Right renal pelvis (tissue), 4 donors: ENCODE results near the gene GALNT12. TPM values are rescaled to one million over a fixed set of nuclear protein-coding genes. Genes with fewer than 3 reads are reported as not detected.

Experiments
- DNase-seq, 4 donors: peaks; one replicate each; pipeline ENCODE4 v3.0.0-alpha.2; 2013; ENCODE audit warnings: low read depth in 4 of 4, low spot score in 3 of 4, missing footprints in 1 of 4
- polyA plus RNA-seq, 4 donors: library from polyadenylated mRNA; unstranded; fragments of 120-200 nt; gene quantifications; one replicate each; pipeline ENCODE4 v1.2.1, GENCODE V29; 2013; ENCODE audit not compliant: insufficient read length in 4 of 4

Gene GALNT12, protein sequence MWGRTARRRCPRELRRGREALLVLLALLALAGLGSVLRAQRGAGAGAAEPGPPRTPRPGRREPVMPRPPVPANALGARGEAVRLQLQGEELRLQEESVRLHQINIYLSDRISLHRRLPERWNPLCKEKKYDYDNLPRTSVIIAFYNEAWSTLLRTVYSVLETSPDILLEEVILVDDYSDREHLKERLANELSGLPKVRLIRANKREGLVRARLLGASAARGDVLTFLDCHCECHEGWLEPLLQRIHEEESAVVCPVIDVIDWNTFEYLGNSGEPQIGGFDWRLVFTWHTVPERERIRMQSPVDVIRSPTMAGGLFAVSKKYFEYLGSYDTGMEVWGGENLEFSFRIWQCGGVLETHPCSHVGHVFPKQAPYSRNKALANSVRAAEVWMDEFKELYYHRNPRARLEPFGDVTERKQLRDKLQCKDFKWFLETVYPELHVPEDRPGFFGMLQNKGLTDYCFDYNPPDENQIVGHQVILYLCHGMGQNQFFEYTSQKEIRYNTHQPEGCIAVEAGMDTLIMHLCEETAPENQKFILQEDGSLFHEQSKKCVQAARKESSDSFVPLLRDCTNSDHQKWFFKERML
- polyA plus RNA-seq, result 10 to 100 TPM in 1 of 4 donors, 1 to 10 TPM in 3; 7.9 to 14.8 (median 9.7) TPM

DNA sequence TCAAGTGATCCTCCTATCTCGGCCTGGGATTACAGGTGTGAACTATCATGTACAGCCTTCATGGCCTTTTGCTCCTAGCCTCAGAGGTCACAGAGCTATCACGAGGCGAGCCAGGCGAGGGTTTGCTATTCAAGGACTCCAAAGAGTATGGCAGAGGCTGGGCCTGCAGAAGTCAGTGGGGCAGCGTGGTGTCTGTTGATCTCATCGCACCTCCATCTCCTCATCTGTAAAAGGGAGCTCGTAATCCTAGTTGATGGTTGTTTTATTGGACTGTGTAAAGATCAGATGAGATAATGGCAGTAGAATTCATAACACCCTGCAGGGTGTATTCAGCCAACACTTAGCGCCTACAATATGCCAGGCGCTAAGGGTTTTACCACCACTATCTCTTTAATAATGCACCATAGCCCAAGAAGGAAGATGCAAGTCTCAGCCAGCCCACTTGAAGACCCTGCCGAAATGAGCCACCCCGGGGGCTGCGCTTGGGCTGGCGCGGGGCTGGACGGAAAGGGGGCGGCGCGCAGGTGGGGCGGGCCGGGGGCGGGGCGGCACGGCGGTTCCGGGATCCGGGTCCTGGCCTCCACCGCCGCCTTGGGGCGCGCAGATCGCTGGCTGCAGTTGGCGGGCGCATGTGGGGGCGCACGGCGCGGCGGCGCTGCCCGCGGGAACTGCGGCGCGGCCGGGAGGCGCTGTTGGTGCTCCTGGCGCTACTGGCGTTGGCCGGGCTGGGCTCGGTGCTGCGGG, at the start of gene GALNT12:
TSS of gene GALNT12 (plus strand) at position 601 of the 744 bp plus-strand sequence. CDS start at position 630, 29 bp downstream.
- DNase-seq, result no peak

DNA sequence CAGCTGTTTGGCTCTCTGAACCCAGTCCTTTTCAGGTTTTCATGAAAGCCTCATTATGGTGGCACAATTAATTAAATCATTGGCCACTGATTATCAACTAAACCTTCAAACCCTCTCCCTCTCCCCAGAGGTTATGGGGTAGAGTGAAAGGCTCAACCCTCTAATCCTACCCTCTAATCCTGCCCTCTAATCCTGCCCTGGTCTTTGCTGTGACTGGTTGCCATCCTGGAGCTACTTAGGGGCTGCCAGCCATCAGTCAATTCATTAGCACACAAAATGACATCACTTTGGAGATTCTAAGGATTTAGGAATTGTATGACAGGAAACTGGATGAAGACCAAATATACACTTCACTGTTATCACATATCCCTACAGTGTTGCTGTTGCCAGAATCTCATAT, 47.2 kb upstream of the GALNT12 start:
- no peak for DNase-seq

DNA sequence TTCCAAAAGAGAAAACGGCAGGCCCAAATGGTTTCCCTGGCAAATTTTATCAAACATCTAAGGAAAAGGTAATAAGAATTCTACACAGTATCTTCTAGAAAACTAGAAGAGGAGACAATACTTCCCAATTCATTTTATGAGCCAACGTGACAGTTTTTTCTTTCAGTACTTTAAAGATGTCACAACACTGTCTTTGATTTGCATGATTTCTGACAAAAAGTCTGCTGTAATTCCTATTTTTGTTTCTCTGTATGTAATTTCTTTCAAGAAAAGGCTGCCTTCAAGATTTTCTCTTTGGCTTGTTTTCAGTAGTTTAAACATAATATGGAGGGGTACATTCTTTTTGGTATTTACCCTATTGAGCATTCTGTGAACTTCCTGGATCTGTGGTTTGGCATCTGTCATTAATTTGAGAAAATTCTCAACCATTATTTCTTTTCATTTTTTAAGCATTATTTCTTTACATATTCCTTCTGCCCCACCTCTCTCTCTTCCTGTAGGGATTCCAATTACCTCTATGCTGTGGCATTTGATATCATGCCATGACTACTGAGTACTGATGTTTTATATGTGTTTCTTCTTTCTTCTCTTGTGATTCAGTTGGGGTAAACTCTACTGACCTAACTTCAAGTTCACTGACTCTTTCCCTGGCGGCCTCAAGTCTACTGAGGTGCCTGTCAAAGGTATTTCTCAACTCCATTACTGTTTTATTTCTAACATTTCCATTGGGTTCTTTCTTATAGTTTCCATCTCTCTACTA, 43.3 kb upstream of the GALNT12 start:
- DNase-seq, result no peak

DNA sequence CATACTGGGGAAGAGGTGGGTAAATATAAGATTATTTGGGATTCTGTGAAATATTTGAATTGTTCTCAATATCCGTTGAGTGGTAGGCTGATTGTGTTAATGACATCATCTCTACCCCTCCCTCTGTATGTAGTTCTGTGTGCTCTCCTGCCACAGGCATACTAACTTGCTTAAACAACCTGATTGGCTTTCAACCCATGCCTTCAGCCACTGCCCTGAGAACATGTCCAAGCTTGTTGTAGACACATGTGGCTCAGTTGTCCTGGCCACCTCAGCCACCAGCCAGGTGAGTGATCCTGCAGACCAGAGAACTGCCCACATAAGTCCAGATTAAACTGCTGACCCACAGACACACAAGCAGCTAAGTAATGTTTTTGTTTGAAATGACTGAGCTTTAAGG, 42.2 kb upstream of the GALNT12 start:
- DNase-seq, result no peak

DNA sequence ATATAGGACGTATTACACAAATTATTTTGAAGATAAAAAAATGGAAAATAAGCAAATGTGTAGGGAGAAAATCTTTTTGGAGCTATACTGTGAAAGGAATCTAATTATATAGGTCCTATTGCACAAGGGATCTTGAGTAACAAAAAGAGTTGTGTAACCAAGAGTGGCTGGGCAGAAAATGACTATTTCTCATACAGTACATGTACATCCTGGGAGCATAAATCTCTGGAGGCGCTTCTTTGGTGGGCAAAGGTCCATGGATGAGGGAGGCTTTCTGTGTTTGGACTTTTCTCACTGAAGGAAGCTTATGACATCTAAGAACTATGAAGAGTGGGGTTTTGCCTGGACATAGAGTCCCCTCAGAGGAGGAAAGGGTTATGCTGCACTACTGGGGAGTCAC, 40.9 kb upstream of the GALNT12 start:
- no peak for DNase-seq

DNA sequence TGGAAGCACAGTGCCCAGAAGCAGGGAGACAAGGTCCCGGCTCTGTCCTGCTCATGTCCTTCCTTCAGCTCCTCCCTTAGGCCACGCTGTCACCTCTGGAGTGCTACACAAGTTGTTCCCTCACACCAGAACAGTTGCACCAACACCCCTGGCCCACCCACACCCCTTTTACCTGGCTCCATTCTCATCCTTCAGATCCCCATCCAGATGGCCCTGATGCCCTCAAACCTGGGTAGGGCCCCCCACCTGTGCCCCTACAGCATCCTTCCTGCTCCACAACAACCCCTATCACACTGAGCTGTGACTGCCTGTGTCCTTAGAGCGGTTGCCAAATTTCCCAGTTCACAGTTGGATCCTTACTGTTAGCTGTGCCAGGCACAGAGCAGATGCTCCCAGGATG, 40.3 kb upstream of the GALNT12 start:
- DNase-seq, result no peak

DNA sequence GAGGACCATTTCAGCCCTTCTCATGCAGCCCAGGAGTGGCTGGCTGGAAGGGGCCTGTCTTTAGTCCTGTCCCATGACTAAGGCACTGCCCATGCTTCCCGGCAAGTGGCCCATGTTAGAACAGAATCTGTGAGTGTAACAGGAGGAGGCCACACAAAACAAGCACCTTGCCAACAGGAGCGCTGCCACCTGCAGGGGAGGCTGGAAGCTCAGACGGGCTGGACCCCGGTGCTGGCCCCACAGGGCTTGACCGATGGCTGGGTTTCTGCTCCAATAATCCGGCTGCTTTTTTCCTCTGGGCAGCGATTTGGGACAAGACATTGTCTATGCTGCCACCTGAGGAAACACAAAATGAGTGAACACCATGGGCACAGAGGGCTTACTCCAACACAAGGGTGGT, 39.6 kb upstream of the GALNT12 start:
- DNase-seq, result no peak

DNA sequence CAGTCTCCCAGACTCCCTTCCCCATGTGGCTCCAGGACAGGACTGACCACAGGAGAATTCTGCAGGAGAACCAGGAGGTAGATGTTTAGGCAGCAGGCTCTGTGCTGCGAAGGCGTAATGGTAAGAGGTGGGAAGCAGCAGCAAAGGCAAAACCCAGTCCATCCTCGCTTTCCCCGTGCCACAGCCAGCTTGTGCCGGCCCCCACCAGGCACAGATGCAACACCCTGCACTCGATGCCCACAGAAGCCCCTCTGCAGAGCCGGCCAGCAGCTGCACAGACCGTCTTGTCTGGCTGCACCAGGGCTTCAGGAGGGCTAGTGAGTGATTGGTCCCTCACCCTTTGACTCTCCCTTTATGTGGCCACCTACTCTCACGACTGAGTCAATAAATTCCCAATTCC, 39.1 kb upstream of the GALNT12 start:
- DNase-seq, result no peak

DNA sequence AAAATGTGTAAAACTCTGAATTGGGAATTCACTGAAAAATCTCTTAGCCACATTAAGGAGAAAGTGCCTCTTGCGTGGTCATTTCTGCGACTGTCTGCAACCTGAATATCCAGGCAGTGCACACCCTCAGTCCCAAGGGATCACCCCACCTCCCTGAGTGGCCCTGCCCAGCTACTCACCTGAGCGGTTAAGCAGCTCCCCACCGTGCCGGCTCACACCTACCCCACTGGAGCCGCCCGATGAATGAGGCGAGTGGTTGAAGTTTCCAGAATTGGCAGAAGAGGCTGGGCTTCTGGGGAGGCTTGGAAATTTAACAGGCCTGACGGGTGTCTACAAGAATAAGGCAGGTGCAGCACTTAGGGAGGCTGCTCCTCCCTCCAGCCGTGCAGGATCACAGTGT, 36.8 kb upstream of the GALNT12 start:
- DNase-seq, result no peak

DNA sequence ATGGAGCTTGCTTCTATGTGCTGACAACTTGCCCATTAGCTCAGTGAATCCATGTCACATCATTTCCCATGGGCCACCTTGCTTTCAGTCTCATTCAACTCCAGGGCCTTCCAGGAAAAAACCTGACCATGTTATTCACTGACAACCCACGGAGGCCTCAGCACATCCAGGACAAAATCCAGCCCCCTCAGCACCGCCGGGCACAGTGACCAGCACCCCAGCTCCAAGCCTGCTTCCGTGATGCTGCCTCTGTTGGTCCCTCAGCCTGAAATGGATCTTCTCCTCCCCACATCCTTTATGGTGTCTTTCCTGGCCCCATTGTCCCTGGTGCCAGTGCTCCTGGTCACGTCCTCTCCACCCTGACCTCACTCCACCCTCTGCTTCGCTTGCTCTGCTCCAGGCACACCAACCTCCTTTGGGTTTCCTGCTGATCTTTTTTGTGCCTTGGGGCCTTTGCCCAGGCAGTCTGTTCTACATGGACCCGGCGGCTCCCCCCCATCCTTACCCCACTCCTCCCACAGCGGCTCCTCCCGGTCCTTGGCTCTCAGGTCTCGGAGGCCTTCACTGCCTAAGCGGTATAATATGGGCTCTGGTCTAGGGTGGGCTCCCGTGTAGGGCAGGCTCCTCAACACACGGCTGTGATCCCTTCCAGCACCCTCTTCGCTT, 36.1 kb upstream of the GALNT12 start:
- DNase-seq, result no peak

DNA sequence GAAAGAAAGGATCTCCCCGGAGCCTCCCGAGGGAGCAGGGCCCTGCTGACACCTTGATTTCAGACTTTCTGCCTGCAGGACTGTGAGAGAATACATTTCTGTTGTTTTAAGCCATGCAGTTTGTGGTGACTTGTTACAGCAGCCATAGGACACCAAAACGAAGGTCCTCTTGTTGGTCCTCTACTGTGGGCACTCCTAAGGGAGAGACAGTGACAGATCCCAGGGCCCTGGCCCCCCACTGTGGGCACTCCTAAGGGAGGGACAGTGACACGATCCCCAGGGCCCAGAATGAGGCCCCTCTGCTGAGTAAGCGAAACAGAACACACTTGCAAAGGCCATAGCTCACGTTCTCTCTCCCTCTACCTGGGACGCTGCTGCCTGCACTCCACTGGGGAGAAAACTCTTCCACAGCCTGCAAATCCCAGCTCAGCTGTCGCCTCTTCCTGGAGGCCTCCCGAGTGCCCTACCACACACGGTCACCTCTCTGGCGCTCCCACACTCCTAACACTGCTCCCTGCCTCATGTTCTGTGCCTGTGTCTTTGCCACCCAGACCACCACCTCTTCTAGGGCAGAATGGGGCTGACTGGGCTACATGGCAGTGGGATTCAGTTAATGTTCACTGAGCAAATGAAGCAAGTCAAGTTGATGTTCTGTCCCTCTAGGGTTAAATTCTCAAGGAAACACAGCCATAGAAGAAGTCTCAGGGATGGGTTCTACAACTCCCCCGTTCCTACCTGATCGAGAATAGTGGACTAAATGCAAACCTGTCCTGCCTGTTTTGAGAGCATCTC, 34.9 kb upstream of the GALNT12 start:
- no peak for DNase-seq

DNA sequence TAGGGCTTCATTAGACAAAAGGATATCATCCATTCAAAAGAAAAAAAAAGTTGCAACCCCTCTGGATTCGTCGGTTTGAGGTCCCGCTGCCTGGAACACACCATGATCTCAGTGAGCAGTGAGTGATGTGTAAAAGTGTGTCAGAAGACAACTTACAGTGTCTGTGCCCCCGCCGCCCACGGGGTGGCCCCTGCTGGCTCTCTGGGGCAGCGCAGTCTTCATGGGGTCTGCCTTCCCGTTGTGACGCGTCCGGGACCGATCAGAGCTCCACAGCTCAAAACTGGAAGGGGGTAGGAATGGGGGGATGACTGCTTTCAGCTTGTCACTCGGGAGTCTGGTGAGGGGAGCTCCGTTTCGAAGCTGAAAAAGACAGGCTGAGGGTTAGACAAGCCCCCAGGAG, 33.7 kb upstream of the GALNT12 start:
- no peak for DNase-seq

DNA sequence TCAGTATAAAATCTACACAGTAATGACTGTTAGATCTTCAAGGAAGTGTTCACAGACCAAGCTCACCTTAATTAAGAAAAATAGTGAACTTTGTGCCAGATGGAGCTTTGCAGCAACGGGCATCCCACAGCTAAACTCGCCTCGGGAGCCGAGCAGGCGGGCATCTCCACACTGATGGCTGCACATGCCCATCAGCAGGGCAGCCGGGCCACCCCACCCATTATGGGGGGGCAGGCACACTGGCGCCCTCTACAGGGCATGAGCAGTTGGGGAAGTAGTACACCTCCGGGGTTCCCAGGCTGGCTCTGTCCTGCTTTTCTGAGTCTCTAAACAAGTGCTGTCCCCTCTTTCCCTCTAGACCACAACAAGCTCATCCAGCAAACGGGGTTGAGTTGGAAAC, 32.7 kb upstream of the GALNT12 start:
- DNase-seq, result no peak

DNA sequence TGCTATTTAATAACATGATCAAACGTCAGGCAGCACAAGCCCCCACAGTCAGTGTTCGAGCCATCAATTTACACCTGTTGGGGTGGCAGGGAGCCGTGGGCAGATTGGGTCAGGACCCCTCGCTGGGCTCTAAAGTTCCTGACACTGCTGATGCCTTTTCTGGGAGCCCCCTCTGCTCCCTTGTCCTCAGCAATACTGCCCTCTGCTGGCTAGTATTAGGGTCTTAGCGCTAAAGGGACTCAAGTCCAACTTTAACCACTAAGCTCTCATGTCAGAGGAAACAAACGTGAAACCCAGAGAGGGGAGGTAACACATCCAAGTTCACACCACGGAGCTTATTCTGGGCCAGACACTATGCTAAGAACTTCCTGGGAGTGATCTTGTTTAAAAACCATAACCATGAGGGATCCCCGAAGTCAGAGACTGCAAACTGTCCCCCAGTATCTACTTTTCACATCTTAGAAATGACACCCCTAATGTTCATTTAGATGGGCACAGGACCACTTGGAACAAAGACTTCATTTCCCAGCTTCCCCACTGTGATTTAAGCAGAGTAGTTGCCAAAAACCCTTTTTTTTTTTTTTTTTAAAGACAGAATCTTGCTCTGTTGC, 31.5 kb upstream of the GALNT12 start:
- DNase-seq, result no peak

DNA sequence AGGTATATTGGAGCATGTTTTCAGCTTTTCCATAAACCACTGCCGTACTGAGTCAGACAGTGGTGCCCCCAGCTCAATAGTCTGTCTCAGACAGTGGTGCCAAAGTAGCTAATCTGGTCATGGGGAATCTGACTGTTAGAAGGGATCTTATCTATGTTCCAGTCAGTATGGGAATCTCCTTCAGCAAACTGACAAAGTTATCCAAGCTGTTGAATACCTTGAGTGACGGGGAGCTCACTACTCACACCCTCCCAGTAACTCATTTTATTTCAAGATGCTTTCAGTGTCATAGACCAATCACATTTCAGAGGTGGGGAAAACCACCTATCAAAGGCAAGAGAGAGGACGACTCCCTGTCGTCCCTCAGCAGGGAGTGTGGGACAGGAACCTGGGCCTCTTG, 29.9 kb upstream of the GALNT12 start:
- no peak for DNase-seq

DNA sequence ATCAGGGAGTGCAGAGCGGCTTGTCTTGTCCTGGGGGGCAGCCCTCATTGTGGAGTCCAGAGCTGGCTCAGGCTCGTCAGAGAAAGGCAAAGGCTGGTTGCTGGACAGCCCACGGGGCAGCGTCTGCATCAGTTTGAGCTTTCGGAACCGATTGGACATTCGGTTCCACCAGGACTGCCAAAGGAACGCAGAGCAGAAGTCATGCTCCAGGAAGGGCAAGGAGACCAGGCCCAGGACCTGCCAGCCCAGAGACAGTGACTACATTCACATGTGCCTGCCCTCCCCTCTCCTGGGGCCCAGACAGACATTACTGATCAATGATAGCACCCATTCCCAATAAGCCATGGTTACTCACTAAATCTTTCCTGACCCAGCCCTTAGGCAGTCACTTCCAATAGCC, 29.2 kb upstream of the GALNT12 start:
- no peak for DNase-seq

DNA sequence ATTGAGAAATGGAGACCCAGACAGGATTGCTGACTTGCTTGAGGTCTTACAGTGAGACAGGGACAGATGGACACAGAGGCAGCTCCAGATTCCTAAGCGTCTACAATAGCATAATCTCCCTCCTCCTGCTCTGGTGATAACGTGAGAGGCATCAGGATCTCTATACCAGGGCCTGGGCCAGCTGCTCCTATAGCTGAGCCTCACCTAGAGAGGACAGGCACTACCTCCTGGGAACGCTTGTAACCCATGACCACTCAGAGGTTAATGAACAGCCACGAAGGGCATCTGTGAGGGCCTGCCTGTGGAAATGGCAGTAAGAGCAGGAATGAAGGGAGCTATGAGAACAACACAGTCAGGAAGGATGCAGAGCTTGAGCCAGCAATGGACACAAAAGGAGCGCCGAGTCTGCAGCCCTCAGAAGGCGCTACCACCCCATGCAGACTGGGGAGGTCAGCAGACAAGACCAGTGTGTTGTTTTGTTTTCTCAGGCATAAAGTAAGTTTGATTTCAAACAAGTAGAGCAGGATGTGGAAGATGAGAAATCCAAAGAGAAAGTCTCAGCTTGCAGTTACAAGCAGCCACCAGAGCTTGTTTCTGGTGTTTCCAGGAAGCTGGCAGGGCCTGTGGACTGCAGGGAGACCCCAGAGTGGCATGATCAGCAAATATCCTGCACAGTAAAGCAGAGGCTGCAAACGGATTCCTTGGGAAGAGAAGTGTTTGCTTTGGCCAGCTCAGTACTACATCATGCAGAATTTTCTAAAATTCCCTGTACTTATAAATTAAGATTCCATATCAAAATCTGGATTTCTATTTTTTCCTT, 28.5 kb upstream of the GALNT12 start:
- DNase-seq, result no peak

DNA sequence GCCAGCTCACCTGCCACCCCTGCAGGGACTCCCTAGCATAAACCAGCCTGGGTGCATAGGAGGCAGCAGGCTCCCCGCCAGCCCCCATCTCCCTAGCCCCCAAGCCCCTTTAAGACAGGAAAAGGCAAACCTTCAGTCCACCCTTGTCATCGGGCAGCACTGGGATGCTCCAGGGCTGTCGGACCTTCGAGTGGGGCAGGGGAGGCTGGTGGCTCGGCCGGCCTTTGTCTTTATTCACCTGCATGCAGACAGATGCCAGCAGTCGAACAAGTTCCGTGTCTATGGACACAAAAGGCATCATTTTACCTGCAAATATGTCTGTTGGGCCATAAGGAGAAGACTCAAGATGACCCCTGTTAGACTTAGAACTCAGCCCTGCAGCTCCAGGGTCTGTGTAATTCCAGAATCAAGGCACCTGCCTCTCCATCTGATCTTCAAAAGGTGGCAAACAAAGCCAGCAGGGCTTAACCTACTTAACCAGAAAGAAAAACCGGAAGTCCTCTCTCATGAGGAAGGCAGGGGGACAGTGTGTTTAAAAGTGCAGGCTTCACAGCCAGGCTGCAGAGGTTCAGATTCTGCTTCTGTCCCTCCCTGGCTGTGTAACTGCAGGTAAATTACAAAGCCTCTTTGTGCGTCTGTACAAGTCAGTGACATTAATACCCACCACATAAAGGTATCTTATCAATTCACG, 27.3 kb upstream of the GALNT12 start:
- DNase-seq, result no peak
